Loucy (cell line): Measurements from ENCODE around the gene OSBPL1A.

Experiments used
- H2AFZ ChIP-seq: fragments of 200-600 bp; sonication (generic); 2 replicates; pipeline ENCODE4 v1.6.0; 2016; ENCODE audit warnings: antibody characterized with exemption, mild to moderate bottlenecking, low read length, moderate library complexity
- H3F3A ChIP-seq: fragments of 200-600 bp; 2 replicates; pipeline ENCODE4 v1.6.0; 2016; ENCODE audit warnings: antibody characterized with exemption, low read depth, mild to moderate bottlenecking
- H3K27me3 ChIP-seq: fragments of 200-600 bp; sonication (generic); 2 replicates; pipeline ENCODE4 v1.6.1; 2014; ENCODE audit warnings: low read length, mild to moderate bottlenecking; ENCODE audit not compliant: insufficient read depth, poor library complexity, severe bottlenecking
- H3K36me3 ChIP-seq: fragments of 200-600 bp; sonication (generic); 2 replicates; pipeline ENCODE4 v1.6.1; 2016; ENCODE audit warnings: low read length; ENCODE audit not compliant: insufficient read depth
- H3K4me1 ChIP-seq: fragments of 200-600 bp; sonication (generic); 2 replicates; pipeline ENCODE4 v1.5.1; 2014; ENCODE audit warnings: low read length, mild to moderate bottlenecking; ENCODE audit not compliant: insufficient read depth, poor library complexity, severe bottlenecking
- H3K4me2 ChIP-seq: fragments of 200-600 bp; sonication (generic); 2 replicates; pipeline ENCODE4 v1.6.0; 2014; ENCODE audit warnings: antibody characterized with exemption, low read length, low read depth, mild to moderate bottlenecking; ENCODE audit not compliant: poor library complexity, severe bottlenecking
- H3K4me3 ChIP-seq: fragments of 200-600 bp; sonication (generic); 2 replicates; pipeline ENCODE4 v1.5.1; 2014; ENCODE audit warnings: low read length, mild to moderate bottlenecking, mixed read lengths; ENCODE audit not compliant: poor library complexity, severe bottlenecking
- H3K79me2 ChIP-seq: fragments of 200-600 bp; sonication (generic); 2 replicates; pipeline ENCODE4 v1.6.1; 2014; ENCODE audit warnings: low read length; ENCODE audit not compliant: insufficient read depth
- H3K9ac ChIP-seq: fragments of 200-600 bp; sonication (generic); 2 replicates; pipeline ENCODE4 v1.6.0; 2014; ENCODE audit warnings: mild to moderate bottlenecking, low read depth, low read length, moderate library complexity; ENCODE audit not compliant: poor library complexity, severe bottlenecking
- H3K9me2 ChIP-seq: fragments of 200-600 bp; sonication (generic); replicated peaks from 2 replicates; pipeline ENCODE4 v1.6.1; 2016; ENCODE audit warnings: low read depth, low read length, mixed read lengths
- H3K9me3 ChIP-seq: fragments of 200-600 bp; sonication (generic); 2 replicates; pipeline ENCODE4 v1.6.1; 2014; ENCODE audit warnings: mild to moderate bottlenecking, antibody characterized with exemption, low read length, low read depth; ENCODE audit not compliant: insufficient read depth
- H4K20me1 ChIP-seq: fragments of 200-600 bp; sonication (generic); 2 replicates; pipeline ENCODE4 v1.6.0; 2014; ENCODE audit warnings: antibody characterized with exemption, low read length, mild to moderate bottlenecking; ENCODE audit not compliant: insufficient read depth, poor library complexity, severe bottlenecking
- EZH2phosphoT487 ChIP-seq: fragments of 200-600 bp; IDR thresholded peaks from 2 replicates; pipeline ENCODE4 v1.6.1; 2018; ENCODE audit warnings: antibody characterized with exemption, mild to moderate bottlenecking, moderate library complexity, borderline replicate concordance
- TF ChIP-seq, protein P1 (sequence below): fragments of 200-600 bp; sonication (generic); conservative IDR thresholded peaks from 2 replicates; pipeline ENCODE4 v1.5.1; 2014; ENCODE audit warnings: mild to moderate bottlenecking, antibody characterized with exemption, low read length

The OSBPL1A gene

GRCh38 chr18:24408496-24408895 is 10.9 kb upstream of the OSBPL1A start:
- Histone ChIP-seq H3K9me2 (no peaks in the 10 kb centered on the region), H3K4me2 (no peak overlapping the region), H3K27me3 (no peaks in the 10 kb centered on the region), H3K9me3 (no peaks in the 10 kb centered on the region), H3F3A (no peaks in the 10 kb centered on the region), H2AFZ (no peak overlapping the region), H3K9ac (no peak overlapping the region), H3K79me2 (no peaks in the 10 kb centered on the region), H4K20me1 (no peaks in the 10 kb centered on the region), H3K4me3 (no peak overlapping the region), H3K4me1 (no peaks in the 10 kb centered on the region), H3K36me3 (no peaks in the 10 kb centered on the region)
- no peak for TF ChIP-seq EZH2phosphoT487
- TF ChIP-seq, protein P1, sequence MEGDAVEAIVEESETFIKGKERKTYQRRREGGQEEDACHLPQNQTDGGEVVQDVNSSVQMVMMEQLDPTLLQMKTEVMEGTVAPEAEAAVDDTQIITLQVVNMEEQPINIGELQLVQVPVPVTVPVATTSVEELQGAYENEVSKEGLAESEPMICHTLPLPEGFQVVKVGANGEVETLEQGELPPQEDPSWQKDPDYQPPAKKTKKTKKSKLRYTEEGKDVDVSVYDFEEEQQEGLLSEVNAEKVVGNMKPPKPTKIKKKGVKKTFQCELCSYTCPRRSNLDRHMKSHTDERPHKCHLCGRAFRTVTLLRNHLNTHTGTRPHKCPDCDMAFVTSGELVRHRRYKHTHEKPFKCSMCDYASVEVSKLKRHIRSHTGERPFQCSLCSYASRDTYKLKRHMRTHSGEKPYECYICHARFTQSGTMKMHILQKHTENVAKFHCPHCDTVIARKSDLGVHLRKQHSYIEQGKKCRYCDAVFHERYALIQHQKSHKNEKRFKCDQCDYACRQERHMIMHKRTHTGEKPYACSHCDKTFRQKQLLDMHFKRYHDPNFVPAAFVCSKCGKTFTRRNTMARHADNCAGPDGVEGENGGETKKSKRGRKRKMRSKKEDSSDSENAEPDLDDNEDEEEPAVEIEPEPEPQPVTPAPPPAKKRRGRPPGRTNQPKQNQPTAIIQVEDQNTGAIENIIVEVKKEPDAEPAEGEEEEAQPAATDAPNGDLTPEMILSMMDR: no peak

DNA sequence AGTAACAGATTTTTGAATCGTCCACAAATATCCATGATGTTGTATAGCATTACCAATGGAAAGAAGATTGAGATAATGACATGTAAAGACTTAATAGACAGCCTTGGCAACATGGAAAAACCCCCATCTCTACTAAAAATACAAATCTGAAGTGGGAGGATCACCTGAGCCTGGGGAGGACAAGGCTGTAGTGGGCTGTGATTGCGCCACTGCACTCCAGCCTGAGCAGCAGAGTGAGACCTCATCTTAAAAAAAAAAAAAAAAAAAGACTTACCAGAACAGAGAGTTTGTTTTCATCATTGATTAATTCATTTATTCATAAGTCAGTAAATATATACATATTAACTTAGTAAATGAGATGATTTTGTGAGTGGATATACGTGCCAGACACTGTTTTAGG is 7.0 kb upstream of the OSBPL1A start:
- TF ChIP-seq, protein P1: no peak
- no peak for TF ChIP-seq EZH2phosphoT487
- no peak overlapping the region for H3K9ac ChIP-seq
- H3K27me3 ChIP-seq: no peaks in the 10 kb centered on the region
- H2AFZ ChIP-seq: no peak overlapping the region
- H3K4me1 ChIP-seq: peaks cover 4% of the 10 kb centered on the region
- no peaks in the 10 kb centered on the region for H3K36me3 ChIP-seq
- H3K4me3 ChIP-seq: no peak overlapping the region
- no peaks in the 10 kb centered on the region for H3K9me3 ChIP-seq
- no peak overlapping the region for H3K4me2 ChIP-seq
- H3K9me2 ChIP-seq: no peaks in the 10 kb centered on the region
- H4K20me1 ChIP-seq: no peaks in the 10 kb centered on the region
- H3K79me2 ChIP-seq: no peaks in the 10 kb centered on the region
- no peaks in the 10 kb centered on the region for H3F3A ChIP-seq

- H3K9me3 ChIP-seq: no peaks in the 10 kb centered on the region
- no peak for TF ChIP-seq EZH2phosphoT487
- TF ChIP-seq, protein P1: no peak
- no peak overlapping the region for H2AFZ ChIP-seq
- H3K4me3 ChIP-seq: no peak overlapping the region
- H3K9me2 ChIP-seq: no peaks in the 10 kb centered on the region
- H3K36me3 ChIP-seq: no peaks in the 10 kb centered on the region
- H3K9ac ChIP-seq: no peak overlapping the region
- no peaks in the 10 kb centered on the region for H3K27me3 ChIP-seq
- no peaks in the 10 kb centered on the region for H4K20me1 ChIP-seq
- no peaks in the 10 kb centered on the region for H3K79me2 ChIP-seq
- H3K4me1 ChIP-seq: peaks cover 13% of the 10 kb centered on the region
- H3F3A ChIP-seq: no peaks in the 10 kb centered on the region
- H3K4me2 ChIP-seq: no peak overlapping the region
Observed at GRCh38 chr18:24403076-24403475, 5.5 kb upstream of the OSBPL1A start.
